ENCODE results near the gene FOSL1. TPM values are rescaled to one million over a fixed set of nuclear protein-coding genes. Genes with fewer than 3 reads are reported as not detected.

FOSL1 gene
- total RNA-seq, 1 experiment from 2014 or later = 186 TPM

GRCh38 chr11:65907878-65908277 lies 7.7 kb upstream of the FOSL1 start:
- peaks cover 80% of the 10 kb centered on the region for H3K4me1 ChIP-seq (ENCODE audit: control insufficient read depth, insufficient read depth, low read length)
- TF ChIP-seq SIN3A (IDR thresholded peaks at IDR 0.05; ENCODE audit: borderline replicate concordance, insufficient read depth, low read depth, low read length) = no peak
- TF ChIP-seq CTCF (IDR thresholded peaks at IDR 0.05) = no peak
- no peak for TF ChIP-seq REST (IDR thresholded peaks at IDR 0.05; ENCODE audit: insufficient read depth in 1 of 2, low read depth in 2 of 2, low read length in 1 of 2)
- TF ChIP-seq POLR2AphosphoS5 (IDR thresholded peaks at IDR 0.05; ENCODE audit: low read depth, low read length) = no peak
- no peak for TF ChIP-seq TCF7L2 (IDR thresholded peaks at IDR 0.05; ENCODE audit: low read depth, low read length)
- no peak overlapping the region for H3K4me3 ChIP-seq (ENCODE audit: low read depth in 2 of 2, low read length in 2 of 2)
- CTCF ChIA-PET = no interaction called here
- POLR2A ChIA-PET = interaction anchor here (0.6 kb wide), 1 partner anchor 56 kb away, joined by 5 read pairs; no protein-coding TSS in a partner anchor
- intact Hi-C loops (cut with micrococcal nuclease; ENCODE audit: unreplicated experiment) (no loop called here), in situ Hi-C loops (cut with HindIII; ENCODE audit: low pct_unique_long_range_greater_than_20kb, low sequenced_read_pairs) (no loop called here)
- no peaks in the 10 kb centered on the region for H3K36me3 ChIP-seq (ENCODE audit: control insufficient read depth, insufficient read depth, low read length)
- DNase-seq (ENCODE audit: low read depth, low spot score) (no peak), ATAC-seq (no peak)
- no TSS peak for BruUV-seq (replicated peaks)
- no peaks in the 10 kb centered on the region for H3K27me3 ChIP-seq (ENCODE audit: control insufficient read depth, insufficient read depth, low read length)
- H3K27ac ChIP-seq (ENCODE audit: low read length) = peak overlapping the region; percentile 99
- no peaks in the 10 kb centered on the region for H3K9me3 ChIP-seq (ENCODE audit: control insufficient read depth, insufficient read depth, low read depth, low read length)

GRCh38 chr11:65906602-65907001 lies 6.4 kb upstream of the FOSL1 start:
- no peak overlapping the region for H3K4me3 ChIP-seq (ENCODE audit: low read depth in 2 of 2, low read length in 2 of 2)
- peak overlapping the region; percentile 99 for H3K27ac ChIP-seq (ENCODE audit: low read length)
- BruUV-seq (replicated peaks) = no TSS peak
- peaks cover 80% of the 10 kb centered on the region for H3K4me1 ChIP-seq (ENCODE audit: control insufficient read depth, insufficient read depth, low read length)
- H3K27me3 ChIP-seq (ENCODE audit: control insufficient read depth, insufficient read depth, low read length) = no peaks in the 10 kb centered on the region
- H3K9me3 ChIP-seq (ENCODE audit: control insufficient read depth, insufficient read depth, low read depth, low read length) = no peaks in the 10 kb centered on the region
- DNase-seq (ENCODE audit: low read depth, low spot score) (no peak), ATAC-seq (no peak)
- POLR2A ChIA-PET = interaction anchor here (0.9 to 1.9 kb wide), 3 partner anchors 9 to 15 kb away, joined by 3 to 13 read pairs (median 4); no protein-coding TSS in a partner anchor
- no peaks in the 10 kb centered on the region for H3K36me3 ChIP-seq (ENCODE audit: control insufficient read depth, insufficient read depth, low read length)
- TF ChIP-seq TCF7L2 (IDR thresholded peaks at IDR 0.05; ENCODE audit: low read depth, low read length) (no peak), REST (IDR thresholded peaks at IDR 0.05; ENCODE audit: insufficient read depth in 1 of 2, low read depth in 2 of 2, low read length in 1 of 2) (no peak), CTCF (IDR thresholded peaks at IDR 0.05) (no peak), SIN3A (IDR thresholded peaks at IDR 0.05; ENCODE audit: borderline replicate concordance, insufficient read depth, low read depth, low read length) (no peak), POLR2AphosphoS5 (IDR thresholded peaks at IDR 0.05; ENCODE audit: low read depth, low read length) (no peak)
- CTCF ChIA-PET = no interaction called here
- in situ Hi-C loops (cut with HindIII; ENCODE audit: low pct_unique_long_range_greater_than_20kb, low sequenced_read_pairs) (no loop called here), intact Hi-C loops (cut with micrococcal nuclease; ENCODE audit: unreplicated experiment) (no loop called here)
